MM.1S (cell line): ENCODE measurements around the gene PCP2.

ENCODE experiments used
- DNase-seq: peaks from one replicate; pipeline ENCODE4 v3.0.0-alpha.2; 2015
- H2AFZ ChIP-seq: fragments of 300-600 bp; sonication (generic); 2 replicates; pipeline ENCODE4 v1.6.0; 2016; ENCODE audit warnings: antibody characterized with exemption, low read length
- H3F3A ChIP-seq: fragments of 300-600 bp; sonication (generic); 2 replicates; pipeline ENCODE4 v1.6.1; 2016; ENCODE audit warnings: mild to moderate bottlenecking, antibody characterized with exemption, low read length, moderate library complexity, mixed read lengths; ENCODE audit not compliant: insufficient read depth
- H3K27ac ChIP-seq: fragments of 300-600 bp; sonication (generic); 2 replicates; pipeline ENCODE4 v1.5.1; 2016; ENCODE audit warnings: mild to moderate bottlenecking, low read length
- H3K27me3 ChIP-seq: fragments of 300-600 bp; sonication (generic); replicated peaks from 2 replicates; pipeline ENCODE4 v1.6.0; 2016; ENCODE audit warnings: low read length; ENCODE audit not compliant: insufficient read depth
- H3K36me3 ChIP-seq: fragments of 300-600 bp; sonication (generic); replicated peaks from 2 replicates; pipeline ENCODE4 v1.6.1; 2016; ENCODE audit warnings: mild to moderate bottlenecking, low read length, mixed read lengths; ENCODE audit not compliant: insufficient read depth
- H3K4me1 ChIP-seq: fragments of 300-600 bp; sonication (generic); 2 replicates; pipeline ENCODE4 v1.6.1; 2016; ENCODE audit warnings: low read length, mixed read lengths
- H3K4me2 ChIP-seq: fragments of 300-600 bp; sonication (generic); 2 replicates; pipeline ENCODE4 v1.6.0; 2016; ENCODE audit warnings: low read depth, low read length
- H3K4me3 ChIP-seq: fragments of 300-600 bp; sonication (generic); 2 replicates; pipeline ENCODE4 v1.5.1; 2016; ENCODE audit warnings: low read length, mixed read lengths
- H3K79me2 ChIP-seq: fragments of 300-600 bp; sonication (generic); 2 replicates; pipeline ENCODE4 v1.6.1; 2016; ENCODE audit warnings: mixed run types, low read length, mixed read lengths
- H3K9ac ChIP-seq: fragments of 300-600 bp; sonication (generic); 2 replicates; pipeline ENCODE4 v1.6.1; 2016; ENCODE audit warnings: low read length, mixed read lengths
- H3K9me2 ChIP-seq: fragments of 300-600 bp; sonication (generic); replicated peaks from 2 replicates; pipeline ENCODE4 v1.6.1; 2016; ENCODE audit warnings: mild to moderate bottlenecking, low read length, mixed read lengths; ENCODE audit not compliant: insufficient read depth
- H3K9me3 ChIP-seq: fragments of 300-600 bp; sonication (generic); replicated peaks from 2 replicates; pipeline ENCODE4 v1.6.1; 2016; ENCODE audit warnings: mild to moderate bottlenecking, low read length, mixed read lengths; ENCODE audit not compliant: insufficient read depth
- H4K20me1 ChIP-seq: fragments of 300-600 bp; sonication (generic); 2 replicates; pipeline ENCODE4 v1.6.1; 2016; ENCODE audit warnings: mild to moderate bottlenecking, low read length, moderate library complexity, mixed read lengths; ENCODE audit not compliant: insufficient read depth
- EZH2 ChIP-seq: fragments of 300-600 bp; sonication (generic); optimal IDR thresholded peaks from 2 replicates; pipeline ENCODE3; 2017; ENCODE audit warnings: low read depth, mild to moderate bottlenecking, antibody characterized with exemption, low read length, mixed read lengths
- EZH2phosphoT487 ChIP-seq: fragments of 300-600 bp; sonication (generic); IDR thresholded peaks from 2 replicates; pipeline ENCODE4 v1.6.1; 2018; ENCODE audit warnings: antibody characterized with exemption, low read length
- TF ChIP-seq, protein P1 (sequence below): fragments of 300-600 bp; sonication (generic); IDR thresholded peaks from 2 replicates; pipeline ENCODE4 v1.5.1; 2016; ENCODE audit warnings: antibody characterized with exemption, low read length, mixed read lengths

Gene PCP2

DNA sequence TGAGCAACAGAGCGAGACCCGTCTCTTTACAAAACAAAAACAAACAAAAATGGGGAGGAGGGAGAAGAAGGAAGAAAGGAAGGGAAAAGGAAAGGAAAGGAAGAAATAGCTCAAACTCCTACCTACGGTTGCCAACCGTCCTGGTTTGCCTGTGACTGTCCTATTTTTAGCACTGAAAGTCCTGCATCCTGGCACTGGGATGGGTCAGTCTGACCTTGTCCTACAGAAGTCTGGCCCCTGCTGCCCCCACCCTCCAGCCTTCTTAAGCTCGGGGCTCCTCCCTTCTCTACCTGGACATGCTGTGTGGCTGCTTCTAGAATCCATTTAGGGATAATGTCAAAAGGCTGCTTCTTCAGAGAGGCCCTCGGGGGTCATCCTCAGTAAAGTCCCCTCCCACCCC is 2.2 kb upstream of the PCP2 start:
- H4K20me1 ChIP-seq: no peaks in the 10 kb centered on the region
- H3K27me3 ChIP-seq: no peaks in the 10 kb centered on the region
- no peaks in the 10 kb centered on the region for H3K9me2 ChIP-seq
- no peaks in the 10 kb centered on the region for H3K9me3 ChIP-seq
- H3K79me2 ChIP-seq: peaks cover 24% of the 10 kb centered on the region
- peaks cover 4% of the 10 kb centered on the region for H3K4me1 ChIP-seq
- H3K36me3 ChIP-seq: no peaks in the 10 kb centered on the region
- no peaks in the 10 kb centered on the region for H3F3A ChIP-seq
- H2AFZ ChIP-seq: no peak overlapping the region
- TF ChIP-seq EZH2phosphoT487 (no peak), EZH2 (no peak)
- TF ChIP-seq, protein P1, sequence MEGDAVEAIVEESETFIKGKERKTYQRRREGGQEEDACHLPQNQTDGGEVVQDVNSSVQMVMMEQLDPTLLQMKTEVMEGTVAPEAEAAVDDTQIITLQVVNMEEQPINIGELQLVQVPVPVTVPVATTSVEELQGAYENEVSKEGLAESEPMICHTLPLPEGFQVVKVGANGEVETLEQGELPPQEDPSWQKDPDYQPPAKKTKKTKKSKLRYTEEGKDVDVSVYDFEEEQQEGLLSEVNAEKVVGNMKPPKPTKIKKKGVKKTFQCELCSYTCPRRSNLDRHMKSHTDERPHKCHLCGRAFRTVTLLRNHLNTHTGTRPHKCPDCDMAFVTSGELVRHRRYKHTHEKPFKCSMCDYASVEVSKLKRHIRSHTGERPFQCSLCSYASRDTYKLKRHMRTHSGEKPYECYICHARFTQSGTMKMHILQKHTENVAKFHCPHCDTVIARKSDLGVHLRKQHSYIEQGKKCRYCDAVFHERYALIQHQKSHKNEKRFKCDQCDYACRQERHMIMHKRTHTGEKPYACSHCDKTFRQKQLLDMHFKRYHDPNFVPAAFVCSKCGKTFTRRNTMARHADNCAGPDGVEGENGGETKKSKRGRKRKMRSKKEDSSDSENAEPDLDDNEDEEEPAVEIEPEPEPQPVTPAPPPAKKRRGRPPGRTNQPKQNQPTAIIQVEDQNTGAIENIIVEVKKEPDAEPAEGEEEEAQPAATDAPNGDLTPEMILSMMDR: no peak
- no peak for DNase-seq
- H3K4me3 ChIP-seq: no peak overlapping the region
- H3K9ac ChIP-seq: no peak overlapping the region
- H3K27ac ChIP-seq: no peak overlapping the region
- no peak overlapping the region for H3K4me2 ChIP-seq

DNA sequence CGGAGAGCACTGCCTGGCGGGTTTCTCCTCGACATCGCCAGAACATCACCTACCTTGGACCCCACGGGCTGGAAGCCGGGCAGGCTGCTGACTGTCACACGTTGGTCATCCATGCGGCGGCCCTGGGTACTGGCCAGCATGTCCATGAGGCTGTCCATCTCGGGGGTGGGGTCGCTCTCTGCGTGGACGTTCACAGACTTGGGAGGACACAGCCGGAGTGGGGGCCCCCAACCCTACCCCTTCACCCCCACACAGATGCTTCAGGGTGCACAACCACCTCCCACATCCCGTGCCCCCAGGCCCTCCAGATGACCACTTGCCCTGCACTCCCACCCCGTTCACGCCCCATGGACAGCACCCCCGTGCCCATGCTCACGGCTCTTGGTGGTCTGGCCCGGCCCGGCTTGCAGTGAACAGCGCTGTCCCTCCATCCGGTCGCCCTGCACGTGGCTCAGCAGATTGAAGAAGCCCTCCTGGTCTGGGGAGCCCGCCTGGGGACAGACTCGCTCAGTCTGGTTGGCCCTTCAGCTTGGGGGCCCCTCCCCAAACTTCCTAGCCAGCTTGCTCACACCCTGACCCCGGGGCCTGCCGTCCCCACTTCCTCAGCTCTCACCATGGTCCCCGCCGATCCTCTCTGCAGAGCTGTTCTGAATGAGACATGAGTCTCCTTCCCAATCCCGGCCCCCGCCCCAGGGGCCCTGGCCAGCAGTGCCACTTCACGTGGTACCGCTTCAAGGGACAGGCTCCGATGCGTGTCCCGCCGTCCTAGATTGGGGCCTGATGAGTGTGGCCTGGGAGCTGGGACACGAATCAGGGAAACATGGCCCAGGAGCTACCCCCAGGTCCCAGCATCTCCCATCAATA is 947 bp downstream of the PCP2 start:
- H3K79me2 ChIP-seq: peaks cover 38% of the 10 kb centered on the region
- H4K20me1 ChIP-seq: no peaks in the 10 kb centered on the region
- no peak for DNase-seq
- H3K36me3 ChIP-seq: no peaks in the 10 kb centered on the region
- no peaks in the 10 kb centered on the region for H3K27me3 ChIP-seq
- H3F3A ChIP-seq: no peaks in the 10 kb centered on the region
- H3K9me3 ChIP-seq: no peaks in the 10 kb centered on the region
- H3K4me3 ChIP-seq: no peak overlapping the region
- no peak overlapping the region for H3K27ac ChIP-seq
- no peak overlapping the region for H2AFZ ChIP-seq
- peaks cover 17% of the 10 kb centered on the region for H3K4me1 ChIP-seq
- TF ChIP-seq EZH2phosphoT487: no peak
- TF ChIP-seq EZH2: no peak
- TF ChIP-seq, protein P1: no peak
- H3K4me2 ChIP-seq: no peak overlapping the region
- H3K9ac ChIP-seq: no peak overlapping the region
- H3K9me2 ChIP-seq: no peaks in the 10 kb centered on the region

DNA sequence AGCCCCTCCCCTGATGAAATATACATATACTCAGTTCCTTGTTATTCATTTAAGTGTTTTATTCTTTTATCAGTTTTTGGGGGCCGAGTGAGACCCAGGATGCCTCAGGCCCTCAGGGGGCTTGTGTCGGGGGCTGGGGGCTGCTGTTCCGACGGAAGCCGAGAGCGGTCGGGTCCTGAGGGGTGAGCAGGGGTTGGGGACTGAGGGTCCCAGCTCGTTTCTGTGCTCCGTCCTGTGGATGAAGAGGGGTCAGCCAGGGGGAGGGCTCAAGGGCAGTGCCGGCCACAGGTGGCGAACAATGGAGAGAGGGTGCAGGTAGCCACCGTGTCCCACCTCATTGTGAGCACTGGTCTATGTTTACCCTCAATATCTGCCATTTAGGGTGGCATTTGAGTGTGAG is 1.9 kb downstream of the PCP2 start:
- Histone ChIP-seq H3K36me3 (no peaks in the 10 kb centered on the region), H3F3A (no peaks in the 10 kb centered on the region), H4K20me1 (no peaks in the 10 kb centered on the region), H3K9ac (no peak overlapping the region), H3K27ac (no peak overlapping the region), H3K4me3 (no peak overlapping the region), H3K4me2 (no peak overlapping the region), H3K9me2 (no peaks in the 10 kb centered on the region), H3K9me3 (no peaks in the 10 kb centered on the region), H3K4me1 (peaks cover 15% of the 10 kb centered on the region), H3K79me2 (peaks cover 44% of the 10 kb centered on the region), H2AFZ (no peak overlapping the region), H3K27me3 (no peaks in the 10 kb centered on the region)
- DNase-seq: no peak
- TF ChIP-seq EZH2phosphoT487 (no peak), EZH2 (no peak)
- TF ChIP-seq, protein P1: no peak
